Calu3 (cell line): Measurements from ENCODE around the gene PINK1. TPM values are rescaled to one million over a fixed set of nuclear protein-coding genes. Genes with fewer than 3 reads are reported as not detected.
"Not testable (repeated sequence)": the region's sequence is repeated elsewhere in the genome, so short reads cannot be mapped to it uniquely, and the experiment has no call there.

Experiments used
- BruUV-seq: library from RNA; stranded (reverse); fragments of 400-500 nt; replicated peaks from 2 replicates; lab custom pipeline; 2021; lab: Mats Ljungman, UMichigan
- CTCF ChIA-PET: fragments of 300-600 bp; sonication (Branson Sonifier 250); formaldehyde crosslinking; loops from one replicate; lab custom pipeline; 2022; ENCODE audit warnings: antibody characterized with exemption; lab: Charles Lee
- DNase-seq: peaks from one replicate; pipeline ENCODE4 v3.0.0; 2022
- H3K27ac Mint-ChIP-seq: one replicate; pipeline ENCODE4 v1.8.0; 2022; ENCODE audit warnings: mixed read lengths; ENCODE audit not compliant: unreplicated experiment
- H3K27me3 Mint-ChIP-seq: one replicate; pipeline ENCODE4 v1.8.0; 2022; ENCODE audit warnings: mixed read lengths; ENCODE audit not compliant: unreplicated experiment
- H3K36me3 Mint-ChIP-seq: one replicate; pipeline ENCODE4 v1.8.0; 2022; ENCODE audit warnings: mild to moderate bottlenecking, moderate library complexity, mixed read lengths; ENCODE audit not compliant: insufficient read depth, unreplicated experiment
- H3K4me1 Mint-ChIP-seq: one replicate; pipeline ENCODE4 v1.8.0; 2022; ENCODE audit warnings: mild to moderate bottlenecking, low read depth, mixed read lengths; ENCODE audit not compliant: unreplicated experiment
- H3K4me3 Mint-ChIP-seq: one replicate; pipeline ENCODE4 v1.8.0; 2022; ENCODE audit warnings: mild to moderate bottlenecking, low read depth, moderate library complexity, mixed read lengths; ENCODE audit not compliant: unreplicated experiment
- H3K9me3 Mint-ChIP-seq: one replicate; pipeline ENCODE4 v1.8.0; 2022; ENCODE audit warnings: low read depth, mixed read lengths; ENCODE audit not compliant: unreplicated experiment
- intact Hi-C: fragments of 100-400 bp; cut with micrococcal nuclease; formaldehyde crosslinking; loops from one replicate; pipeline ENCODE4 v1.10.0; 2022; ENCODE audit not compliant: unreplicated experiment
- total RNA-seq: library from RNA; stranded (reverse); gene quantifications from 2 replicates; pipeline ENCODE4 v1.2.3, GENCODE V29; 2022
- TF ChIP-seq, protein P1 (sequence below): fragments of 200-600 bp; IDR thresholded peaks from one replicate; pipeline ENCODE4 v1.8.0; 2022; ENCODE audit warnings: antibody characterized with exemption; ENCODE audit not compliant: unreplicated experiment

PINK1 gene
- total RNA-seq, 1 experiment from 2014 or later = 11.2 TPM

DNA sequence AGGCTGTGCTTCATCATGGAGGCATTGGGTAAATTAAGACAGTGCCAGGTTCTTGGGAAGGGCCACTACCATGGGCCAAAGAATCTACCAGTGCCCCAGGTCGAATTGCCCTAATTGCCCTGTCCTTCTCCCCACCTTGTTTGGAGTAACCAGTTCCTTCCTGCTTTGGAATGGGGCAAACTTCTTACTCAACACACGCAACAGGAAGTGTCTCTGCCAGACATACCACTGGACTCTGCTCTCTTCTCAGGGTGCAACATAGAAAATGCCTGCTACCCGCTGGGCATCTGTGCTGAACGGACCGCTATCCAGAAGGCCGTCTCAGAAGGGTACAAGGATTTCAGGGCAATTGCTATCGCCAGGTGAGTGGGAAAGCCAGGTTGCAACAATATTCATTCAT, 28.6 kb upstream of the PINK1 start:
- no TSS peak for BruUV-seq
- intact Hi-C loops = no loop called here
- no peaks in the 10 kb centered on the region for H3K9me3 Mint-ChIP-seq
- H3K27me3 Mint-ChIP-seq = no peaks in the 10 kb centered on the region
- CTCF ChIA-PET = no interaction called here
- H3K27ac Mint-ChIP-seq = no peak overlapping the region
- TF ChIP-seq, protein P1, sequence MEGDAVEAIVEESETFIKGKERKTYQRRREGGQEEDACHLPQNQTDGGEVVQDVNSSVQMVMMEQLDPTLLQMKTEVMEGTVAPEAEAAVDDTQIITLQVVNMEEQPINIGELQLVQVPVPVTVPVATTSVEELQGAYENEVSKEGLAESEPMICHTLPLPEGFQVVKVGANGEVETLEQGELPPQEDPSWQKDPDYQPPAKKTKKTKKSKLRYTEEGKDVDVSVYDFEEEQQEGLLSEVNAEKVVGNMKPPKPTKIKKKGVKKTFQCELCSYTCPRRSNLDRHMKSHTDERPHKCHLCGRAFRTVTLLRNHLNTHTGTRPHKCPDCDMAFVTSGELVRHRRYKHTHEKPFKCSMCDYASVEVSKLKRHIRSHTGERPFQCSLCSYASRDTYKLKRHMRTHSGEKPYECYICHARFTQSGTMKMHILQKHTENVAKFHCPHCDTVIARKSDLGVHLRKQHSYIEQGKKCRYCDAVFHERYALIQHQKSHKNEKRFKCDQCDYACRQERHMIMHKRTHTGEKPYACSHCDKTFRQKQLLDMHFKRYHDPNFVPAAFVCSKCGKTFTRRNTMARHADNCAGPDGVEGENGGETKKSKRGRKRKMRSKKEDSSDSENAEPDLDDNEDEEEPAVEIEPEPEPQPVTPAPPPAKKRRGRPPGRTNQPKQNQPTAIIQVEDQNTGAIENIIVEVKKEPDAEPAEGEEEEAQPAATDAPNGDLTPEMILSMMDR = no peak
- DNase-seq = no peak
- H3K4me3 Mint-ChIP-seq = no peak overlapping the region
- H3K36me3 Mint-ChIP-seq = no peaks in the 10 kb centered on the region
- H3K4me1 Mint-ChIP-seq = peaks cover 43% of the 10 kb centered on the region

- H3K27me3 Mint-ChIP-seq, DNase-seq, H3K27ac Mint-ChIP-seq, intact Hi-C loops, H3K36me3 Mint-ChIP-seq, H3K9me3 Mint-ChIP-seq, BruUV-seq, H3K4me3 Mint-ChIP-seq: not testable (repeated sequence)
- CTCF ChIA-PET = interaction anchor here (1.0 kb wide), 1 partner anchor 32 kb away, joined by 3 read pairs; no protein-coding TSS in a partner anchor
- H3K4me1 Mint-ChIP-seq = peaks cover 22% of the 10 kb centered on the region
These were observed 26.3 kb upstream of the PINK1 start for GRCh38 chr1:20606801-20607570.

DNA sequence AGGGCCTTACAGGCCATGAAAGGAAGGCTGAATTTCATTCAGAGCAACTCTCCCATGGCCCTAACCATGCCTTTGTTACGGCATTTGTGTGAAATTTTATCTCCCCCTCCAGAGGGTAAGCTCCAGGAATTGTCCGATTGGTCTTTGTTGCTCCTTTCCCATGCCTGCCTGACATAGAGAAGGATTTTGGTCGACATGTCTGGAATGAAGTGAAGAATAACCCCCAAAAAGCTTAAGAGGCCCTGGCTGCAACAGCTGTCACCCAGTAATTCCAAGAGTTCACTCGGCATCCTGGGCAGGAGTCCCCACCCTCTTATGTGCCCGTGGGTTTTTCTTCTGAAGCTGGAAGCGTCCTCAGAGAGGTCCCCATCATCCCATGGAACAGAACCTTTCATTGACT, 23.7 kb upstream of the PINK1 start:
- Mint-ChIP-seq H3K9me3 (no peaks in the 10 kb centered on the region), H3K4me3 (no peak overlapping the region), H3K27me3 (no peaks in the 10 kb centered on the region), H3K27ac (no peak overlapping the region), H3K4me1 (peaks cover 31% of the 10 kb centered on the region), H3K36me3 (peaks cover 18% of the 10 kb centered on the region)
- intact Hi-C loops = no loop called here
- no TSS peak for BruUV-seq
- DNase-seq = no peak
- TF ChIP-seq, protein P1 = no peak
- CTCF ChIA-PET = interaction anchor here (0.5 kb wide), 1 partner anchor 357 kb away, joined by 3 read pairs; no protein-coding TSS in a partner anchor

GRCh38 chr1:20610970-20611369, 22.3 kb upstream of the PINK1 start:
- TF ChIP-seq, protein P1 = no peak
- no peak overlapping the region for H3K4me3 Mint-ChIP-seq
- H3K9me3 Mint-ChIP-seq = no peaks in the 10 kb centered on the region
- peaks cover 18% of the 10 kb centered on the region for H3K36me3 Mint-ChIP-seq
- CTCF ChIA-PET = no interaction called here
- H3K27ac Mint-ChIP-seq = no peak overlapping the region
- intact Hi-C loops = no loop called here
- no peak for DNase-seq
- H3K4me1 Mint-ChIP-seq = peaks cover 27% of the 10 kb centered on the region
- no TSS peak for BruUV-seq
- no peaks in the 10 kb centered on the region for H3K27me3 Mint-ChIP-seq

GRCh38 chr1:20611652-20612051, 21.6 kb upstream of the PINK1 start:
- CTCF ChIA-PET = no interaction called here
- H3K4me3 Mint-ChIP-seq = no peak overlapping the region
- BruUV-seq = no TSS peak
- DNase-seq = no peak
- TF ChIP-seq, protein P1 = no peak
- intact Hi-C loops = no loop called here
- H3K9me3 Mint-ChIP-seq = no peaks in the 10 kb centered on the region
- no peak overlapping the region for H3K27ac Mint-ChIP-seq
- no peaks in the 10 kb centered on the region for H3K27me3 Mint-ChIP-seq
- H3K36me3 Mint-ChIP-seq = peaks cover 18% of the 10 kb centered on the region
- peaks cover 27% of the 10 kb centered on the region for H3K4me1 Mint-ChIP-seq
